Mesothelial cell of epicardium (in vitro differentiated cells): Measurements from ENCODE around the gene PCSK4. TPM values are rescaled to one million over a fixed set of nuclear protein-coding genes. Genes with fewer than 3 reads are reported as not detected.

Source experiments
- DNase-seq, 2 experiments: peaks; one replicate each; pipeline ENCODE4 v3.0.0; 2021; ENCODE audit warnings: low spot score in 2 of 2; ENCODE audit not compliant: unreplicated experiment in 2 of 2
- H3K27ac Mint-ChIP-seq: 2 replicates; pipeline ENCODE4 v1.8.0; 2021; ENCODE audit warnings: mixed read lengths
- H3K27me3 Mint-ChIP-seq: 2 replicates; pipeline ENCODE4 v1.8.0; 2021; ENCODE audit warnings: low read depth, mixed read lengths
- H3K36me3 Mint-ChIP-seq: 2 replicates; pipeline ENCODE4 v1.8.0; 2021; ENCODE audit warnings: mixed read lengths
- H3K4me1 Mint-ChIP-seq: 2 replicates; pipeline ENCODE4 v1.8.0; 2021; ENCODE audit warnings: mixed read lengths
- H3K4me3 Mint-ChIP-seq: 2 replicates; pipeline ENCODE4 v1.8.0; 2021; ENCODE audit warnings: mild to moderate bottlenecking, moderate library complexity, mixed read lengths
- H3K9me3 Mint-ChIP-seq: 2 replicates; pipeline ENCODE4 v1.8.0; 2021; ENCODE audit warnings: mixed read lengths
- CTCF ChIP-seq: fragments of 200-600 bp; sonication (generic); IDR thresholded peaks from one replicate; pipeline ENCODE4 v1.5.0; 2021; ENCODE audit warnings: antibody characterized with exemption; ENCODE audit not compliant: unreplicated experiment
- total RNA-seq: library from RNA; stranded (reverse); gene quantifications from 3 replicates; pipeline ENCODE4 v1.2.1, GENCODE V29; 2021

The PCSK4 gene
- total RNA-seq, 1 donor from 2014 or later = 22.6 TPM

GRCh38 chr19:1468274-1468820, 21.8 kb downstream of the PCSK4 start:
- Mint-ChIP-seq H3K4me3 (no peak overlapping the region), H3K9me3 (no peaks in the 10 kb centered on the region), H3K4me1 (peaks cover 7% of the 10 kb centered on the region), H3K27ac (no peak overlapping the region), H3K36me3 (no peaks in the 10 kb centered on the region), H3K27me3 (peaks cover 62% of the 10 kb centered on the region)
- DNase-seq = no peak
- TF ChIP-seq CTCF = no peak

GRCh38 chr19:1467490-1468273, 22.5 kb downstream of the PCSK4 start:
- no peak for DNase-seq
- Mint-ChIP-seq H3K9me3 (no peaks in the 10 kb centered on the region), H3K4me1 (peaks cover 7% of the 10 kb centered on the region), H3K4me3 (no peak overlapping the region), H3K27ac (no peak overlapping the region), H3K27me3 (peaks cover 58% of the 10 kb centered on the region), H3K36me3 (no peaks in the 10 kb centered on the region)
- no peak for TF ChIP-seq CTCF

- H3K4me3 Mint-ChIP-seq = no peak overlapping the region
- H3K27me3 Mint-ChIP-seq = peaks cover 53% of the 10 kb centered on the region
- H3K4me1 Mint-ChIP-seq = peaks cover 7% of the 10 kb centered on the region
- no peak for TF ChIP-seq CTCF
- H3K27ac Mint-ChIP-seq = no peak overlapping the region
- H3K36me3 Mint-ChIP-seq = no peaks in the 10 kb centered on the region
- no peak for DNase-seq
- H3K9me3 Mint-ChIP-seq = no peaks in the 10 kb centered on the region
Observed at GRCh38 chr19:1467215-1467489, 23.0 kb downstream of the PCSK4 start.

GRCh38 chr19:1466461-1467214, 23.5 kb downstream of the PCSK4 start:
- no peaks in the 10 kb centered on the region for H3K36me3 Mint-ChIP-seq
- no peak for DNase-seq
- H3K27ac Mint-ChIP-seq = no peak overlapping the region
- no peak overlapping the region for H3K4me3 Mint-ChIP-seq
- peaks cover 48% of the 10 kb centered on the region for H3K27me3 Mint-ChIP-seq
- no peaks in the 10 kb centered on the region for H3K9me3 Mint-ChIP-seq
- H3K4me1 Mint-ChIP-seq = peaks cover 7% of the 10 kb centered on the region
- TF ChIP-seq CTCF = no peak

- Mint-ChIP-seq H3K27ac (no peak overlapping the region), H3K4me1 (peaks cover 5% of the 10 kb centered on the region), H3K4me3 (no peak overlapping the region), H3K36me3 (no peaks in the 10 kb centered on the region), H3K9me3 (no peaks in the 10 kb centered on the region), H3K27me3 (peaks cover 42% of the 10 kb centered on the region)
- no peak for TF ChIP-seq CTCF
- no peak for DNase-seq
Observed at GRCh38 chr19:1466018-1466460, 24.1 kb downstream of the PCSK4 start.
